Measurements from ENCODE around the gene ZNF77. TPM values are rescaled to one million over a fixed set of nuclear protein-coding genes. Genes with fewer than 3 reads are reported as not detected.
"Not testable (repeated sequence)": the region's sequence is repeated elsewhere in the genome, so short reads cannot be mapped to it uniquely, and the experiment has no call there.

Gene ZNF77
- total RNA-seq, 2 donors from 2014 or later = 2.7 to 3.0 TPM

- Mint-ChIP-seq H3K27me3 (no peaks in the 10 kb centered on the region), H3K27ac (peak overlapping the region; percentile 71), H3K4me3 (no peak overlapping the region), H3K4me1 (peaks cover 3% of the 10 kb centered on the region), H3K36me3 (ENCODE audit: low read depth) (no peaks in the 10 kb centered on the region)
- peak; percentile 90 for ATAC-seq
- no peaks in the 10 kb centered on the region for H3K9me3 ChIP-seq (ENCODE audit: control insufficient read depth, low read length, poor library complexity, severe bottlenecking)
- DNase-seq = peak in 1 of 3 donors; percentile 55
Observed at GRCh38 chr19:2962018-2962670, 17.4 kb upstream of the ZNF77 start.

GRCh38 chr19:2960120-2960519, 15.3 kb upstream of the ZNF77 start:
- DNase-seq (no peak), ATAC-seq (no peak)
- peaks cover 3% of the 10 kb centered on the region for H3K4me1 Mint-ChIP-seq
- H3K27me3 Mint-ChIP-seq = no peaks in the 10 kb centered on the region
- H3K9me3 ChIP-seq (ENCODE audit: control insufficient read depth, low read length, poor library complexity, severe bottlenecking) = no peaks in the 10 kb centered on the region
- H3K4me3 Mint-ChIP-seq = no peak overlapping the region
- no peaks in the 10 kb centered on the region for H3K36me3 Mint-ChIP-seq (ENCODE audit: low read depth)
- H3K27ac Mint-ChIP-seq = no peak overlapping the region

GRCh38 chr19:2957160-2957559, 12.4 kb upstream of the ZNF77 start:
- H3K27me3 Mint-ChIP-seq = no peaks in the 10 kb centered on the region
- no peaks in the 10 kb centered on the region for H3K9me3 ChIP-seq (ENCODE audit: control insufficient read depth, low read length, poor library complexity, severe bottlenecking)
- H3K4me1 Mint-ChIP-seq = peaks cover 3% of the 10 kb centered on the region
- H3K27ac Mint-ChIP-seq = no peak overlapping the region
- ATAC-seq (no peak), DNase-seq (no peak)
- no peak overlapping the region for H3K4me3 Mint-ChIP-seq
- no peaks in the 10 kb centered on the region for H3K36me3 Mint-ChIP-seq (ENCODE audit: low read depth)

- ATAC-seq = no peak
- Mint-ChIP-seq H3K4me1 (peaks cover 12% of the 10 kb centered on the region), H3K27ac (no peak overlapping the region), H3K27me3 (no peaks in the 10 kb centered on the region), H3K36me3 (ENCODE audit: low read depth) (no peaks in the 10 kb centered on the region), H3K4me3 (no peak overlapping the region)
- DNase-seq = no peak
- H3K9me3 ChIP-seq (ENCODE audit: control insufficient read depth, low read length, poor library complexity, severe bottlenecking) = no peaks in the 10 kb centered on the region
Observed at GRCh38 chr19:2952953-2953481, 8.2 kb upstream of the ZNF77 start.

- peak; percentile 99 to 100 (median 99) for DNase-seq
- H3K9me3 ChIP-seq (ENCODE audit: control insufficient read depth, low read length, poor library complexity, severe bottlenecking) = no peaks in the 10 kb centered on the region
- H3K36me3 Mint-ChIP-seq (ENCODE audit: low read depth) = no peaks in the 10 kb centered on the region
- H3K27me3 Mint-ChIP-seq = no peaks in the 10 kb centered on the region
- peaks cover 12% of the 10 kb centered on the region for H3K4me1 Mint-ChIP-seq
- H3K27ac Mint-ChIP-seq = peak overlapping the region; percentile 99
- ATAC-seq = peak; percentile 96
- peak overlapping the region; percentile 96 for H3K4me3 Mint-ChIP-seq
Observed at GRCh38 chr19:2950286-2951124, 5.7 kb upstream of the ZNF77 start.

- DNase-seq (no peak), ATAC-seq (peak; percentile 0)
- Mint-ChIP-seq H3K4me1 (peaks cover 16% of the 10 kb centered on the region), H3K27me3 (no peaks in the 10 kb centered on the region), H3K27ac (peak overlapping the region; percentile 99), H3K4me3 (peak overlapping the region; percentile 96), H3K36me3 (ENCODE audit: low read depth) (no peaks in the 10 kb centered on the region)
- no peaks in the 10 kb centered on the region for H3K9me3 ChIP-seq (ENCODE audit: control insufficient read depth, low read length, poor library complexity, severe bottlenecking)
Observed at GRCh38 chr19:2949939-2950285, 5.1 kb upstream of the ZNF77 start.

GRCh38 chr19:2945575-2946184, 909 bp upstream of the ZNF77 start:
- Mint-ChIP-seq H3K27me3 (no peaks in the 10 kb centered on the region), H3K4me1 (peaks cover 24% of the 10 kb centered on the region), H3K4me3 (peak overlapping the region; percentile 94), H3K27ac (peak overlapping the region; percentile 89), H3K36me3 (ENCODE audit: low read depth) (no peaks in the 10 kb centered on the region)
- H3K9me3 ChIP-seq (ENCODE audit: control insufficient read depth, low read length, poor library complexity, severe bottlenecking) = no peaks in the 10 kb centered on the region
- no peak for ATAC-seq
- no peak for DNase-seq

GRCh38 chr19:2944403-2944774, 382 bp downstream of the ZNF77 start:
- Mint-ChIP-seq H3K4me1 (peaks cover 18% of the 10 kb centered on the region), H3K36me3 (ENCODE audit: low read depth) (no peaks in the 10 kb centered on the region), H3K4me3 (peak overlapping the region; percentile 94), H3K27ac (peak overlapping the region; percentile 89), H3K27me3 (no peaks in the 10 kb centered on the region)
- H3K9me3 ChIP-seq (ENCODE audit: control insufficient read depth, low read length, poor library complexity, severe bottlenecking) = no peaks in the 10 kb centered on the region
- no peak for DNase-seq
- ATAC-seq = no peak

GRCh38 chr19:2942928-2943640, 1.7 kb downstream of the ZNF77 start:
- Mint-ChIP-seq H3K4me3 (peak overlapping the region; percentile 59), H3K27ac (no peak overlapping the region), H3K4me1 (peaks cover 16% of the 10 kb centered on the region), H3K36me3 (ENCODE audit: low read depth) (no peaks in the 10 kb centered on the region), H3K27me3 (no peaks in the 10 kb centered on the region)
- H3K9me3 ChIP-seq (ENCODE audit: control insufficient read depth, low read length, poor library complexity, severe bottlenecking) = no peaks in the 10 kb centered on the region
- ATAC-seq (no peak), DNase-seq (no peak)

- peaks cover 16% of the 10 kb centered on the region for H3K9me3 ChIP-seq (ENCODE audit: control insufficient read depth, low read length, poor library complexity, severe bottlenecking)
- not testable (repeated sequence) for H3K36me3 Mint-ChIP-seq (ENCODE audit: low read depth); H3K27ac Mint-ChIP-seq; ATAC-seq; DNase-seq; H3K4me1 Mint-ChIP-seq; H3K4me3 Mint-ChIP-seq; H3K27me3 Mint-ChIP-seq
Observed at GRCh38 chr19:2935863-2936262, 8.9 kb downstream of the ZNF77 start.

GRCh38 chr19:2933490-2933910, 11.3 kb downstream of the ZNF77 start:
- Mint-ChIP-seq H3K4me1 (no peaks in the 10 kb centered on the region), H3K36me3 (ENCODE audit: low read depth) (peaks cover 3% of the 10 kb centered on the region), H3K27ac (no peak overlapping the region), H3K27me3 (no peaks in the 10 kb centered on the region), H3K4me3 (no peak overlapping the region)
- ATAC-seq = no peak
- DNase-seq = no peak
- peaks cover 16% of the 10 kb centered on the region for H3K9me3 ChIP-seq (ENCODE audit: control insufficient read depth, low read length, poor library complexity, severe bottlenecking)

- no peaks in the 10 kb centered on the region for H3K27me3 Mint-ChIP-seq
- H3K4me3 Mint-ChIP-seq = no peak overlapping the region
- no peaks in the 10 kb centered on the region for H3K4me1 Mint-ChIP-seq
- no peak for DNase-seq
- H3K36me3 Mint-ChIP-seq (ENCODE audit: low read depth) = no peaks in the 10 kb centered on the region
- H3K9me3 ChIP-seq (ENCODE audit: control insufficient read depth, low read length, poor library complexity, severe bottlenecking) = no peaks in the 10 kb centered on the region
- H3K27ac Mint-ChIP-seq = no peak overlapping the region
- no peak for ATAC-seq
Observed at GRCh38 chr19:2927032-2927430, 17.7 kb downstream of the ZNF77 start.

Data from T-helper 17 cell (primary cell).